ELR (cell line): Measurements from ENCODE around the gene FAM210A.
"Not testable (repeated sequence)": the region's sequence is repeated elsewhere in the genome, so short reads cannot be mapped to it uniquely, and the experiment has no call there.

Source experiments
- DNase-seq: peaks from one replicate; pipeline ENCODE4 v3.0.0-alpha.2; 2015; ENCODE audit warnings: low read depth

The FAM210A gene

GRCh38 chr18:13726232-13726971 lies at the start of gene FAM210A, which contains the start of gene RNMT:
TSS of gene FAM210A (minus strand) at chr18:13726558. CDS start at chr18:13682077, 44,481 bp downstream.
TSS of gene RNMT (plus strand) at chr18:13726673. CDS start at chr18:13731518, 4,845 bp downstream.
- DNase-seq, result peak; percentile 97

- no peak for DNase-seq
These were observed 48.7 kb upstream of the FAM210A start for GRCh38 chr18:13775058-13775457.

- DNase-seq, result no peak
These were observed 36.5 kb upstream of the FAM210A start for GRCh38 chr18:13762690-13763439.

- no peak for DNase-seq
These were observed 33.7 kb upstream of the FAM210A start for GRCh38 chr18:13760047-13760446.

GRCh38 chr18:13758622-13759021 lies 32.3 kb upstream of the FAM210A start:
- no peak for DNase-seq

- DNase-seq, result no peak
These were observed 30.3 kb upstream of the FAM210A start for GRCh38 chr18:13756671-13757070.

- DNase-seq, result no peak
These were observed 29.9 kb upstream of the FAM210A start for GRCh38 chr18:13756261-13756660.

GRCh38 chr18:13751599-13751998 lies 25.2 kb upstream of the FAM210A start:
- DNase-seq, result not testable (repeated sequence)

GRCh38 chr18:13746633-13747032 lies 20.3 kb upstream of the FAM210A start:
- DNase-seq, result no peak

- DNase-seq, result no peak
These were observed 19.3 kb upstream of the FAM210A start for GRCh38 chr18:13745696-13746095.

- DNase-seq, result no peak
These were observed 9.3 kb upstream of the FAM210A start for GRCh38 chr18:13735681-13736080.

GRCh38 chr18:13730481-13730880 lies 4.1 kb upstream of the FAM210A start:
- DNase-seq, result no peak

- peak; percentile 73 for DNase-seq
These were observed 594 bp upstream of the FAM210A start for GRCh38 chr18:13726972-13727331.

- peak; percentile 27 for DNase-seq
These were observed 659 bp downstream of the FAM210A start for GRCh38 chr18:13725566-13726231.

- DNase-seq, result no peak
These were observed 5.5 kb downstream of the FAM210A start for GRCh38 chr18:13720847-13721246.

- no peak for DNase-seq
These were observed 6.2 kb downstream of the FAM210A start for GRCh38 chr18:13720123-13720522.

GRCh38 chr18:13716916-13717315 lies 9.4 kb downstream of the FAM210A start:
- DNase-seq, result no peak

GRCh38 chr18:13715330-13715729 lies 11.0 kb downstream of the FAM210A start:
- no peak for DNase-seq

- no peak for DNase-seq
These were observed 12.8 kb downstream of the FAM210A start for GRCh38 chr18:13713455-13714055.

- DNase-seq, result no peak
These were observed 13.8 kb downstream of the FAM210A start for GRCh38 chr18:13712400-13713131.

- DNase-seq, result peak; percentile 42
These were observed 15.9 kb downstream of the FAM210A start for GRCh38 chr18:13710414-13710831.

GRCh38 chr18:13703899-13704298 lies 22.5 kb downstream of the FAM210A start:
- peak; percentile 46 for DNase-seq
